Suprapubic skin (tissue), 4 donors: ENCODE results near the gene POLD1.

Experiments used
- CTCF ChIP-seq, 2 donors: fragments of 200-600 bp in 1 of 2; fragments of 450-650 bp in 1 of 2; sonication (generic) in 1 of 2; IDR thresholded peaks; one replicate each; pipeline ENCODE4 v1.5.1; 2016 to 2019; ENCODE audit warnings: antibody characterized with exemption in 2 of 2, mild to moderate bottlenecking in 1 of 2, moderate library complexity in 1 of 2
- EP300 ChIP-seq: sonication (generic); formaldehyde crosslinking; IDR thresholded peaks from one replicate; pipeline ENCODE4 v1.6.1; 2017; ENCODE audit warnings: antibody characterized with exemption
- POLR2A ChIP-seq, 2 donors: fragments of 450-650 bp; IDR thresholded peaks; one replicate each; pipeline ENCODE4 v1.6.1; 2017; ENCODE audit warnings: antibody characterized with exemption in 2 of 2, mild to moderate bottlenecking in 2 of 2, moderate library complexity in 2 of 2
- POLR2AphosphoS5 ChIP-seq, 3 donors: sonication (generic); formaldehyde crosslinking; IDR thresholded peaks; one replicate each; pipeline ENCODE4 v1.6.1; 2017; ENCODE audit warnings: antibody characterized with exemption in 3 of 3

GRCh38 chr19:50406829-50407228 lies 22.7 kb downstream of the POLD1 start:
- no peak for TF ChIP-seq CTCF (IDR thresholded peaks at IDR 0.05)
- no peak for TF ChIP-seq POLR2A (IDR thresholded peaks at IDR 0.05)
- TF ChIP-seq POLR2AphosphoS5 (IDR thresholded peaks at IDR 0.05), result no peak
- no peak for TF ChIP-seq EP300
